ENCODE measurements around the gene ACTMAP.

Gene ACTMAP

GRCh38 chr19:40745402-40745780 lies 4.9 kb downstream of the ACTMAP start:
- H3K27me3 ChIP-seq (ENCODE audit: control insufficient read depth in 3 of 3, insufficient read depth in 3 of 3, low read depth in 1 of 3, low read length in 3 of 3) = no peaks in the 10 kb centered on the region

GRCh38 chr19:40744554-40745401 lies 5.5 kb downstream of the ACTMAP start:
- H3K4me1 ChIP-seq (ENCODE audit: control insufficient read depth in 2 of 2, insufficient read depth in 1 of 2, low read depth in 1 of 2, low read length in 2 of 2) = peaks cover 9 to 10% of the 10 kb centered on the region in 2 donors
- H3K14ac ChIP-seq (ENCODE audit: low read length) = no peak overlapping the region
- H2BK15ac ChIP-seq (ENCODE audit: low read length) = no peak overlapping the region
- H3K9me3 ChIP-seq (replicated peaks in 1 of 2; ENCODE audit: control insufficient read depth in 2 of 2, insufficient read depth in 1 of 2, low read depth in 1 of 2, low read length in 2 of 2) = peaks cover 0 to 1% of the 10 kb centered on the region in 2 donors
- H2BK5ac ChIP-seq (ENCODE audit: low read length) = no peak overlapping the region
- no peak overlapping the region for H3K9ac ChIP-seq (ENCODE audit: low read depth, low read length, poor library complexity)
- no peak overlapping the region for H3K23ac ChIP-seq (ENCODE audit: low read depth, low read length, poor library complexity)
- no peak overlapping the region for H2BK12ac ChIP-seq (ENCODE audit: low read length)
- H4K91ac ChIP-seq (ENCODE audit: low read depth, low read length, poor library complexity) = no peak overlapping the region
- H3K4me2 ChIP-seq (ENCODE audit: insufficient read depth, low read length, poor library complexity, severe bottlenecking) = no peak overlapping the region
- H3K4ac ChIP-seq (ENCODE audit: low read length) = no peak overlapping the region
- H4K8ac ChIP-seq (ENCODE audit: low read depth, low read length) = no peak overlapping the region
- H3K36me3 ChIP-seq (replicated peaks in 1 of 2; ENCODE audit: control insufficient read depth in 2 of 2, insufficient read depth in 2 of 2, low read length in 2 of 2) = peaks cover 7 to 34% of the 10 kb centered on the region in 2 donors
- H2AFZ ChIP-seq (ENCODE audit: low read length) = no peak overlapping the region
- no peaks in the 10 kb centered on the region for H3K79me1 ChIP-seq (ENCODE audit: low read depth, low read length)
- no peaks in the 10 kb centered on the region for H3K27me3 ChIP-seq (ENCODE audit: control insufficient read depth in 3 of 3, insufficient read depth in 3 of 3, low read depth in 1 of 3, low read length in 3 of 3)
- no peak overlapping the region for H2BK120ac ChIP-seq (ENCODE audit: low read depth, low read length)
- H3K18ac ChIP-seq (ENCODE audit: low read length) = no peak overlapping the region
- no peak overlapping the region for H3K4me3 ChIP-seq (ENCODE audit: low read length in 2 of 2)
- no CpG with 5 or more reads among the region's 17 CpGs for WGBS, 2 donors (ENCODE audit: extremely low coverage in 2 of 2, insufficient read length in 2 of 2, insufficient replicate concordance in 1 of 2)
- H3K27ac ChIP-seq (replicated peaks; ENCODE audit: low read length) = no peak overlapping the region
- no peak for DNase-seq (ENCODE audit: low spot score)
- peak overlapping the region; percentile 19 for H2AK5ac ChIP-seq (ENCODE audit: low read depth, low read length)

More at GRCh38 chr19:40745402-40745780, 4.9 kb downstream of the ACTMAP start:
- no peak for DNase-seq (ENCODE audit: low spot score)
- Histone ChIP-seq H3K4ac (ENCODE audit: low read length) (no peak overlapping the region), H3K4me3 (ENCODE audit: low read length in 2 of 2) (no peak overlapping the region), H4K8ac (ENCODE audit: low read depth, low read length) (no peak overlapping the region), H3K14ac (ENCODE audit: low read length) (no peak overlapping the region), H3K9ac (ENCODE audit: low read depth, low read length, poor library complexity) (no peak overlapping the region), H3K36me3 (replicated peaks in 1 of 2; ENCODE audit: control insufficient read depth in 2 of 2, insufficient read depth in 2 of 2, low read length in 2 of 2) (peaks cover 6 to 30% of the 10 kb centered on the region in 2 donors), H2BK15ac (ENCODE audit: low read length) (no peak overlapping the region), H3K4me1 (ENCODE audit: control insufficient read depth in 2 of 2, insufficient read depth in 1 of 2, low read depth in 1 of 2, low read length in 2 of 2) (peaks cover 9 to 12% of the 10 kb centered on the region in 2 donors), H3K23ac (ENCODE audit: low read depth, low read length, poor library complexity) (no peak overlapping the region), H2AK5ac (ENCODE audit: low read depth, low read length) (no peak overlapping the region), H3K4me2 (ENCODE audit: insufficient read depth, low read length, poor library complexity, severe bottlenecking) (no peak overlapping the region), H2BK5ac (ENCODE audit: low read length) (no peak overlapping the region), H2BK12ac (ENCODE audit: low read length) (no peak overlapping the region), H2AFZ (ENCODE audit: low read length) (no peak overlapping the region), H3K18ac (ENCODE audit: low read length) (no peak overlapping the region), H4K91ac (ENCODE audit: low read depth, low read length, poor library complexity) (no peak overlapping the region), H3K9me3 (replicated peaks in 1 of 2; ENCODE audit: control insufficient read depth in 2 of 2, insufficient read depth in 1 of 2, low read depth in 1 of 2, low read length in 2 of 2) (peaks cover 0 to 1% of the 10 kb centered on the region in 2 donors), H2BK120ac (ENCODE audit: low read depth, low read length) (no peak overlapping the region), H3K27ac (replicated peaks; ENCODE audit: low read length) (no peak overlapping the region), H3K79me1 (ENCODE audit: low read depth, low read length) (no peaks in the 10 kb centered on the region)
- no CpG with 5 or more reads among the region's 7 CpGs for WGBS, 2 donors (ENCODE audit: extremely low coverage in 2 of 2, insufficient read length in 2 of 2, insufficient replicate concordance in 1 of 2)

GRCh38 chr19:40743926-40744325 lies 6.4 kb downstream of the ACTMAP start:
- no peak for DNase-seq (ENCODE audit: low spot score)
- Histone ChIP-seq H4K8ac (ENCODE audit: low read depth, low read length) (no peak overlapping the region), H3K14ac (ENCODE audit: low read length) (no peak overlapping the region), H2BK15ac (ENCODE audit: low read length) (no peak overlapping the region), H3K4me2 (ENCODE audit: insufficient read depth, low read length, poor library complexity, severe bottlenecking) (no peak overlapping the region), H2AK5ac (ENCODE audit: low read depth, low read length) (peak overlapping the region; percentile 19), H3K18ac (ENCODE audit: low read length) (no peak overlapping the region), H3K36me3 (replicated peaks in 1 of 2; ENCODE audit: control insufficient read depth in 2 of 2, insufficient read depth in 2 of 2, low read length in 2 of 2) (peaks cover 14 to 42% of the 10 kb centered on the region in 2 donors), H3K27me3 (ENCODE audit: control insufficient read depth in 3 of 3, insufficient read depth in 3 of 3, low read depth in 1 of 3, low read length in 3 of 3) (no peaks in the 10 kb centered on the region), H3K9me3 (replicated peaks in 1 of 2; ENCODE audit: control insufficient read depth in 2 of 2, insufficient read depth in 1 of 2, low read depth in 1 of 2, low read length in 2 of 2) (peaks cover 0 to 1% of the 10 kb centered on the region in 2 donors), H3K79me1 (ENCODE audit: low read depth, low read length) (peaks cover 3% of the 10 kb centered on the region), H3K23ac (ENCODE audit: low read depth, low read length, poor library complexity) (peak overlapping the region; percentile 69), H3K9ac (ENCODE audit: low read depth, low read length, poor library complexity) (peak overlapping the region; percentile 27), H2BK12ac (ENCODE audit: low read length) (peak overlapping the region; percentile 60), H2BK5ac (ENCODE audit: low read length) (peak overlapping the region; percentile 29), H3K4ac (ENCODE audit: low read length) (no peak overlapping the region), H3K4me1 (ENCODE audit: control insufficient read depth in 2 of 2, insufficient read depth in 1 of 2, low read depth in 1 of 2, low read length in 2 of 2) (peaks cover 2 to 3% of the 10 kb centered on the region in 2 donors), H2BK120ac (ENCODE audit: low read depth, low read length) (no peak overlapping the region), H3K27ac (replicated peaks; ENCODE audit: low read length) (no peak overlapping the region), H3K4me3 (ENCODE audit: low read length in 2 of 2) (no peak overlapping the region), H2AFZ (ENCODE audit: low read length) (no peak overlapping the region), H4K91ac (ENCODE audit: low read depth, low read length, poor library complexity) (peak overlapping the region; percentile 53)
- no CpG with 5 or more reads among the region's 10 CpGs for WGBS, 2 donors (ENCODE audit: extremely low coverage in 2 of 2, insufficient read length in 2 of 2, insufficient replicate concordance in 1 of 2)

GRCh38 chr19:40742886-40743285 lies 7.4 kb downstream of the ACTMAP start:
- Histone ChIP-seq H3K23ac (ENCODE audit: low read depth, low read length, poor library complexity) (no peak overlapping the region), H3K4me1 (ENCODE audit: control insufficient read depth in 2 of 2, insufficient read depth in 1 of 2, low read depth in 1 of 2, low read length in 2 of 2) (peaks cover 0 to 1% of the 10 kb centered on the region in 2 donors), H2AFZ (ENCODE audit: low read length) (no peak overlapping the region), H3K9me3 (replicated peaks in 1 of 2; ENCODE audit: control insufficient read depth in 2 of 2, insufficient read depth in 1 of 2, low read depth in 1 of 2, low read length in 2 of 2) (peaks cover 0 to 1% of the 10 kb centered on the region in 2 donors), H4K8ac (ENCODE audit: low read depth, low read length) (no peak overlapping the region), H3K4ac (ENCODE audit: low read length) (no peak overlapping the region), H2BK15ac (ENCODE audit: low read length) (no peak overlapping the region), H2BK5ac (ENCODE audit: low read length) (no peak overlapping the region), H3K9ac (ENCODE audit: low read depth, low read length, poor library complexity) (no peak overlapping the region), H3K27me3 (ENCODE audit: control insufficient read depth in 3 of 3, insufficient read depth in 3 of 3, low read depth in 1 of 3, low read length in 3 of 3) (no peaks in the 10 kb centered on the region), H3K36me3 (replicated peaks in 1 of 2; ENCODE audit: control insufficient read depth in 2 of 2, insufficient read depth in 2 of 2, low read length in 2 of 2) (peaks cover 17 to 48% of the 10 kb centered on the region in 2 donors), H2BK12ac (ENCODE audit: low read length) (no peak overlapping the region), H4K91ac (ENCODE audit: low read depth, low read length, poor library complexity) (no peak overlapping the region), H3K79me1 (ENCODE audit: low read depth, low read length) (peaks cover 3% of the 10 kb centered on the region), H2AK5ac (ENCODE audit: low read depth, low read length) (no peak overlapping the region), H3K27ac (replicated peaks; ENCODE audit: low read length) (no peak overlapping the region), H2BK120ac (ENCODE audit: low read depth, low read length) (no peak overlapping the region), H3K18ac (ENCODE audit: low read length) (no peak overlapping the region), H3K4me3 (ENCODE audit: low read length in 2 of 2) (no peak overlapping the region), H3K14ac (ENCODE audit: low read length) (no peak overlapping the region), H3K4me2 (ENCODE audit: insufficient read depth, low read length, poor library complexity, severe bottlenecking) (no peak overlapping the region)
- no peak for DNase-seq (ENCODE audit: low spot score)
- no CpG with 5 or more reads among the region's 12 CpGs for WGBS, 2 donors (ENCODE audit: extremely low coverage in 2 of 2, insufficient read length in 2 of 2, insufficient replicate concordance in 1 of 2)
